ENCODE data around the gene REX1BD. TPM values are rescaled to one million over a fixed set of nuclear protein-coding genes. Genes with fewer than 3 reads are reported as not detected.

REX1BD gene
- total and polyA plus RNA-seq, 2 donors (not counting 1 experiment from before 2014, with no cell fraction given) = 90.9 to 164 TPM

DNA sequence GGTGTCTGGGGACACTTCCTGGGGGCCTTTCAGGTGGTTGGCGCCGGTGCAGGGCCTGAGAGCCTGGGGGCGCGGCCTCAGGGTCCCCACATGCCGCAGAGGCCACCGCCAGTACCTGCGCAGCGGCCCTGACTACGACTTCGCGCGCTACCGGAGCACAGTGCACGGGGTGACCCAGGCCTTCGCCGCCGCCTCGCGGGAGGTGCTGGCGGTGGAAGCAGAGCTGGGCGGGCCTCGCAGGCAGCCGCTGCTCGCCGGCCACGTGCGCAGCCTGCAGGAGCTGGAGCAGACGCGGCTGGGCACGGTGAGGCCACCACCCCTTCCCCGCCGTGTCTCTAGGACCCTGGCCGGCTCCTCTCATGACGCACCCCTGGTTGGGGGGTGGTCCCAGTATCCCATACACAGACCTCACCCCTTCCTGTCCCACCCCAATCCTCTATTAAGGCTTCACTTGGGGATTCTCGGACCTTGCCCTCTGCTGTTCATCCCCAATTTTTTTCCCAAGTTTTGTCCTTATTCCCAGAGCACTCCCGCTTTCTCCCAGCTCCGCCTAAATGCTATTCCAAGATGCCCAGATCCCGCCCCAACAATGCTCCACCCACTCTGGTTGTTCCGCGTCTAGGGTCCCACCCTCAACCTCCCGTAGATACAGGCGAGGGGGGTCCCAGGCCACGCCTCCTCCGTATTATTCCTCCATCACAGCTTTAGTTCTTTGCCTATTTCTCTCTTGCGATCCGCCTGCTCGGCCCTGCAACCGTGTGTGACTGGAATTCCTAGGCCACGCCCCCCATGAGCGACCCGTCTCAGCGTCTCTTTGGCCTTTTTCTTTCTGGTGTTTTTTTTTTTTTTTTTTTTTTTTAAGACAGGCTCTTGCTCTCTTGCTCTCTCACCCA, 1.0 kb downstream of the REX1BD start:
- Histone ChIP-seq H3K4me2 (replicated peaks; ENCODE audit: low read depth, low read length, poor library complexity, severe bottlenecking) (peak overlapping the region; percentile 96), H3K9ac (ENCODE audit: low read length) (peak overlapping the region; percentile 73), H3K27ac (ENCODE audit: low read length in 2 of 2) (peak overlapping the region; percentile 73 to 82), H3K4me1 (ENCODE audit: control insufficient read depth in 2 of 2, insufficient read depth in 2 of 2, low read length in 2 of 2) (peaks cover 20 to 49% of the 10 kb centered on the region in 2 donors), H3K79me2 (ENCODE audit: control insufficient read depth, insufficient read depth, low read length) (no peaks in the 10 kb centered on the region), H2AFZ (ENCODE audit: insufficient read depth, low read depth, low read length, poor library complexity, severe bottlenecking) (peak overlapping the region; percentile 89), H3K9me3 (ENCODE audit: control extremely low read depth in 1 of 3, control insufficient read depth in 2 of 3, insufficient read depth in 1 of 3, low read length in 2 of 3) (no peaks in the 10 kb centered on the region), H3K36me3 (replicated peaks in 1 of 2; ENCODE audit: control extremely low read depth in 1 of 2, control insufficient read depth in 1 of 2, extremely low read depth in 1 of 2, insufficient read depth in 2 of 2, low read length in 1 of 2) (peaks cover 0 to 6% of the 10 kb centered on the region in 2 experiments), H3K27me3 (replicated peaks in 1 of 4; ENCODE audit: control extremely low read depth in 1 of 4, control insufficient read depth in 3 of 4, insufficient read depth in 4 of 4, low read length in 3 of 4) (no peaks in the 10 kb centered on the region), H4K20me1 (ENCODE audit: control insufficient read depth, insufficient read depth, low read length, poor library complexity, severe bottlenecking) (peaks cover 10% of the 10 kb centered on the region), H3K4me3 (ENCODE audit: control extremely low read depth in 1 of 5, extremely low read depth in 1 of 5, insufficient read depth in 1 of 5, low read depth in 2 of 5, low read length in 4 of 5) (peak overlapping the region; percentile 11 to 92 (median 77))
- Mint-ChIP-seq H3K27me3 (no peaks in the 10 kb centered on the region), H3K27ac (peak overlapping the region; percentile 89), H3K9me3 (ENCODE audit: insufficient read depth) (no peaks in the 10 kb centered on the region), H3K4me3 (peak overlapping the region; percentile 76), H3K4me1 (peaks cover 32% of the 10 kb centered on the region)
- ATAC-seq (ENCODE audit: low read depth) (peak; percentile 40), DNase-seq (peak; percentile 81)
- TF ChIP-seq EZH2 (IDR thresholded peaks at IDR 0.05; ENCODE audit: borderline replicate concordance, insufficient read depth, low read depth, low read length, poor library complexity, severe bottlenecking) = no peak
- TF ChIP-seq, protein P1, sequence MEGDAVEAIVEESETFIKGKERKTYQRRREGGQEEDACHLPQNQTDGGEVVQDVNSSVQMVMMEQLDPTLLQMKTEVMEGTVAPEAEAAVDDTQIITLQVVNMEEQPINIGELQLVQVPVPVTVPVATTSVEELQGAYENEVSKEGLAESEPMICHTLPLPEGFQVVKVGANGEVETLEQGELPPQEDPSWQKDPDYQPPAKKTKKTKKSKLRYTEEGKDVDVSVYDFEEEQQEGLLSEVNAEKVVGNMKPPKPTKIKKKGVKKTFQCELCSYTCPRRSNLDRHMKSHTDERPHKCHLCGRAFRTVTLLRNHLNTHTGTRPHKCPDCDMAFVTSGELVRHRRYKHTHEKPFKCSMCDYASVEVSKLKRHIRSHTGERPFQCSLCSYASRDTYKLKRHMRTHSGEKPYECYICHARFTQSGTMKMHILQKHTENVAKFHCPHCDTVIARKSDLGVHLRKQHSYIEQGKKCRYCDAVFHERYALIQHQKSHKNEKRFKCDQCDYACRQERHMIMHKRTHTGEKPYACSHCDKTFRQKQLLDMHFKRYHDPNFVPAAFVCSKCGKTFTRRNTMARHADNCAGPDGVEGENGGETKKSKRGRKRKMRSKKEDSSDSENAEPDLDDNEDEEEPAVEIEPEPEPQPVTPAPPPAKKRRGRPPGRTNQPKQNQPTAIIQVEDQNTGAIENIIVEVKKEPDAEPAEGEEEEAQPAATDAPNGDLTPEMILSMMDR (IDR thresholded peaks at IDR 0.05) = no peak
- intact Hi-C loops (cut with micrococcal nuclease) = loop anchor here (1.0 to 5.0 kb wide), 6 partner anchors 32 to 329 kb away; partner anchors contain the start of genes COPE, DDX49, ELL and FKBP8
- 15% methylated on average over 46 of the region's 52 CpGs for WGBS (ENCODE audit: insufficient coverage)
- POLR2A ChIA-PET = interaction anchor here (0.6 to 2.0 kb wide), 13 partner anchors 9 to 730 kb away, joined by 3 to 19 read pairs (median 4); partner anchors contain the start of genes COPE, DDX49, ELL and KXD1
- CTCF ChIA-PET = interaction anchor here (0.7 to 3.3 kb wide), 18 partner anchors 9 to 330 kb away, joined by 3 to 32 read pairs (median 4); partner anchors contain the start of genes COPE, DDX49 and UBA52

Data from B cell (primary cell).